Measurements from ENCODE around the gene RBBP9. TPM values are rescaled to one million over a fixed set of nuclear protein-coding genes. Genes with fewer than 3 reads are reported as not detected.

Gene RBBP9
- total RNA-seq, 1 donor from 2014 or later: 6.8 TPM

DNA sequence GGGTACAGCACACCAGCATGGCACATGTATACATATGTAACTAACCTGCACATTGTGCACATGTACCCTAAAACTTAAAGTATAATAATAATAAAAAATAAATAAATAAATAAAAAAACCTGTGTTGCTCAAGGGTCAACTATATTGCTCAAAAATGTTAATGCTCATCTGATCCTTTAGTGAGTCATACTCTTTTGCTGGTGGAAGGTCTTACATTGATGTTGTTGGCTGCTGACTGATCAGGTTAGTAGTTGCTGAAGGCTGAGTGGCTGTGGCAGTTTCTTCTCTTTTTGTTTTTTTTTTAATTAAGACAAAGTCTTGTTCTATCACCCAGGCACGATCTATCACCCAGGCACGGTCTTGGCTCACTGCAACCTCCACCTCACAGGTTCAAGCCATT, 40.6 kb upstream of the RBBP9 start:
- no peak overlapping the region for H3K4me3 ChIP-seq
- H3K27me3 ChIP-seq: no peaks in the 10 kb centered on the region
- H3K9me3 ChIP-seq: no peaks in the 10 kb centered on the region
- TF ChIP-seq, protein P1, sequence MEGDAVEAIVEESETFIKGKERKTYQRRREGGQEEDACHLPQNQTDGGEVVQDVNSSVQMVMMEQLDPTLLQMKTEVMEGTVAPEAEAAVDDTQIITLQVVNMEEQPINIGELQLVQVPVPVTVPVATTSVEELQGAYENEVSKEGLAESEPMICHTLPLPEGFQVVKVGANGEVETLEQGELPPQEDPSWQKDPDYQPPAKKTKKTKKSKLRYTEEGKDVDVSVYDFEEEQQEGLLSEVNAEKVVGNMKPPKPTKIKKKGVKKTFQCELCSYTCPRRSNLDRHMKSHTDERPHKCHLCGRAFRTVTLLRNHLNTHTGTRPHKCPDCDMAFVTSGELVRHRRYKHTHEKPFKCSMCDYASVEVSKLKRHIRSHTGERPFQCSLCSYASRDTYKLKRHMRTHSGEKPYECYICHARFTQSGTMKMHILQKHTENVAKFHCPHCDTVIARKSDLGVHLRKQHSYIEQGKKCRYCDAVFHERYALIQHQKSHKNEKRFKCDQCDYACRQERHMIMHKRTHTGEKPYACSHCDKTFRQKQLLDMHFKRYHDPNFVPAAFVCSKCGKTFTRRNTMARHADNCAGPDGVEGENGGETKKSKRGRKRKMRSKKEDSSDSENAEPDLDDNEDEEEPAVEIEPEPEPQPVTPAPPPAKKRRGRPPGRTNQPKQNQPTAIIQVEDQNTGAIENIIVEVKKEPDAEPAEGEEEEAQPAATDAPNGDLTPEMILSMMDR (IDR thresholded peaks at IDR 0.05): no peak
- no peak overlapping the region for H3K27ac ChIP-seq
- no peaks in the 10 kb centered on the region for H3K4me1 ChIP-seq
- intact Hi-C loops (cut with DNase I): no loop called here
- no peak for DNase-seq (ENCODE audit: low spot score in 2 of 2)
- peaks cover 42 to 71% of the 10 kb centered on the region in 2 donors for H3K36me3 ChIP-seq

DNA sequence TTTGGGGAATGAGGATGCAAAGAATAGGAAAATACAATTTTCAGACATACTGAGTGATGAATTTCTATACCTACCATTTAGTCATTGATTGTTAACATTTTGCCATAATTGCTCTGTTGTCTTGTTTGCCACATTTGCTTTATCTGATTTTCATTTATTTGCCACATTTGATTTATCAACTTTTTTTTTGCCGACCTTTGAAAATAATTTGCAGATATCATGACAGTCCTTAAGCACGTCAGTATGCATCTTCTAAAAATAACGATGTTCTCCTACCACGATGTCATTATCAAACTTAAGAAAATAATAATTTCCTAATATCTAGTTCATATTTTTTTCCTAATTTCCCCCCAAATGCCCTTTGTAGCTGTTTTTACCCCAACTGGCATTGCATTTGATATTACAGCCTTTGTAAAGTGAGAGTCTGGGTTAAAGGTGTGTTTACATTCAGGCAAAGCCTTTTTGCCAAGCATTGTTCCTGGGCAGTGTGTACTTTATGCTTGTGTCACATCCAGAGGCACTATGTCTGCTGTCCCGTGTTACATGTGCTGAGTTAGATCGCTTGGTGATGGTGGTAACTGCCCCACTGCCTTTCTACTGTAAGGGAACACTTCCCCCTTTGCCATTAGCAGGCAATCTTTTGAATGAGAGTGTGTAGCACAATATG, 37.1 kb upstream of the RBBP9 start:
- H3K27me3 ChIP-seq: no peaks in the 10 kb centered on the region
- no peak overlapping the region for H3K27ac ChIP-seq
- no peak for DNase-seq (ENCODE audit: low spot score in 2 of 2)
- TF ChIP-seq, protein P1 (IDR thresholded peaks at IDR 0.05): no peak
- intact Hi-C loops (cut with DNase I): no loop called here
- no peaks in the 10 kb centered on the region for H3K9me3 ChIP-seq
- no peaks in the 10 kb centered on the region for H3K4me1 ChIP-seq
- H3K4me3 ChIP-seq: no peak overlapping the region
- H3K36me3 ChIP-seq: peaks cover 70 to 83% of the 10 kb centered on the region in 2 donors

DNA sequence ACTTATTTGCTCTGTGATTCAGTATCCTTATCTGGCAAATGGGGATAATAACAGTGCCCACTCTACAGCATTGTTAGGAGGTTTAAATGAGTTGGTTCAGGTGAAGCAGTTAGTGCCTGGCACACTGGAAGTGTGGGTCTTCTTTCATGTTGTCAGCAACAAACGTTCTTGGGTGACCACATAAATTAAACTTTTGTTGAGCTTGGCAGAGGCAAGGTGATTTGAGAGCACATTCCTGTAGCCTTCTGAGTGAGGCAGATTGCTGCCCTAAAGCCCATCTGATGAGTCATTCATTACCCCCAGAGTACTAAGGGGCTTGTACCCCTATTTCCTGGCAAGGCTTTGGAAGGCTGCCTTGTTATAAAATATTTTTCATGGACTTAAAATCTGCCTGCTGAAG, 36.5 kb upstream of the RBBP9 start:
- Histone ChIP-seq H3K9me3 (no peaks in the 10 kb centered on the region), H3K27ac (no peak overlapping the region), H3K4me3 (no peak overlapping the region), H3K27me3 (no peaks in the 10 kb centered on the region), H3K4me1 (no peaks in the 10 kb centered on the region), H3K36me3 (peaks cover 72 to 86% of the 10 kb centered on the region in 2 donors)
- no peak for DNase-seq (ENCODE audit: low spot score in 2 of 2)
- intact Hi-C loops (cut with DNase I): no loop called here
- TF ChIP-seq, protein P1 (IDR thresholded peaks at IDR 0.05): no peak

DNA sequence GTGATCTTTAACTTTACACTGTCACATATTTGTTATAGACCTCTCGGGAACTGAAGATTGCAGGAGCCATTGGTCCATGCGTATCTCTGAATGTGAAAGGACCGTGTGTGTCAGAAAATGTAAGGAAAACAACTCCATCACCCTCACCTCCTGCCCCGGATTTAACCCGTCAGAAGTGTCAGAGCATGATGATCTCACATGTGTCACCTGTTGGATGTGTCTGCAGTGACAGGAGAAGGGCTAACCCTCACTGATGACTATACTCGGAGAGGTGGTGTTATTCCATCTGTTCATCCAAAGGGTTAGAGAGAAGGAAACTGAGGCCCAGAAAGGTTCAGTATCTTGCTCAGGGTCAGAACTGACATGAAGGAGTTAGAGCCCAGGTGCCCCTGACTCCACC, 35.6 kb upstream of the RBBP9 start:
- Histone ChIP-seq H3K27me3 (no peaks in the 10 kb centered on the region), H3K9me3 (no peaks in the 10 kb centered on the region), H3K36me3 (peaks cover 76 to 93% of the 10 kb centered on the region in 2 donors), H3K4me1 (no peaks in the 10 kb centered on the region), H3K4me3 (no peak overlapping the region), H3K27ac (no peak overlapping the region)
- no peak for DNase-seq (ENCODE audit: low spot score in 2 of 2)
- intact Hi-C loops (cut with DNase I): no loop called here
- TF ChIP-seq, protein P1 (IDR thresholded peaks at IDR 0.05): no peak

DNA sequence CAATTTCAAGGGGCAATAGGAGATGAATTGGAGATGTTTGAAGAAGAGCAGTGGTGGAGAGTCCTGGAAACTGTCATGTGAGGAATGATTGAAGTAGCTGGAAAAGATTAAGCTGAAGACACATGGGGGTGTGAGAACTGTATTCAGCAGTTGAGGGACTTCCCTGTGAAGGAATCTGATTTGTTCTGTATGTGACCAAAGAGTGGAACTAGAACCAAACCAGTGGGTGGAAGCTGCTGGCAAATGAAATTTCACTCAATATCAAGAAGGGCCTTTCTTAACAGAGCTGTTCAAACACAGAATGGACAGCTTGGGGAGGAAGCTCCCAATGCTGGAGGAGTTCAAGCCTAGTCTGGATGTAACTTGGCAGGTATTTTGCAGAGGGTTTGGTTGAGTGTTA, 32.0 kb upstream of the RBBP9 start:
- no peaks in the 10 kb centered on the region for H3K27me3 ChIP-seq
- no peak for DNase-seq (ENCODE audit: low spot score in 2 of 2)
- no peak overlapping the region for H3K4me3 ChIP-seq
- no peaks in the 10 kb centered on the region for H3K4me1 ChIP-seq
- H3K9me3 ChIP-seq: no peaks in the 10 kb centered on the region
- TF ChIP-seq, protein P1 (IDR thresholded peaks at IDR 0.05): no peak
- intact Hi-C loops (cut with DNase I): no loop called here
- H3K27ac ChIP-seq: no peak overlapping the region
- H3K36me3 ChIP-seq: peaks cover 89 to 99% of the 10 kb centered on the region in 2 donors

DNA sequence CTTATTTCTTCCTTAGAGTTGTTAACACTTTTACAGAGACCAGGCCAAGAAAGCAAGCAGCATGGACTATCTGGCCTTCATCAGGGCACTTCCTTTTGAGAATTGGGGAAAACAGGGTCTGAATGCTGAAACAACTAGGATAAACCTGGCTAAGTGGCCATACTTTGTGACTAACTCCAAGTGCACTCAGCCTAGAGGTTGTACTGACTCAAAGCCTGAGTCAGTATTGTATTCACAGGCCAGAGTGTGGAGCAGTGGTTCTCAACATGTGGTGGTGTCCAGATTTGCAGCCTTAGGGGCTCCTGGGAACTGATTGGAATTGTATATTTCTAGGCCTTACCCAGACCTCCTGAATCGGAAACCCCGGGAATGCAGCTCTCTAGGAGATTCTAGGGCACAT, 30.8 kb upstream of the RBBP9 start:
- TF ChIP-seq, protein P1 (IDR thresholded peaks at IDR 0.05): no peak
- Histone ChIP-seq H3K4me1 (no peaks in the 10 kb centered on the region), H3K27ac (no peak overlapping the region), H3K27me3 (no peaks in the 10 kb centered on the region), H3K9me3 (no peaks in the 10 kb centered on the region), H3K4me3 (no peak overlapping the region), H3K36me3 (peaks cover 80 to 87% of the 10 kb centered on the region in 2 donors)
- DNase-seq (ENCODE audit: low spot score in 2 of 2): no peak
- intact Hi-C loops (cut with DNase I): no loop called here
